ENCODE data around the gene NOS1AP. TPM values are rescaled to one million over a fixed set of nuclear protein-coding genes. Genes with fewer than 3 reads are reported as not detected.

The NOS1AP gene
- total RNA-seq, 1 donor from 2014 or later: 4.9 TPM

- Histone ChIP-seq H3K27ac (no peak overlapping the region), H3K4me1 (no peaks in the 10 kb centered on the region), H3K27me3 (no peaks in the 10 kb centered on the region), H3K4me3 (no peak overlapping the region), H3K9me3 (no peaks in the 10 kb centered on the region), H3K36me3 (no peaks in the 10 kb centered on the region)
- TF ChIP-seq CTCF (IDR thresholded peaks at IDR 0.05): no peak
- no peak for ATAC-seq
- DNase-seq: no peak
- intact Hi-C loops (cut with DNase I): no loop called here
Observed at GRCh38 chr1:162326559-162326958, 257.1 kb downstream of the NOS1AP start.

- Histone ChIP-seq H3K36me3 (no peaks in the 10 kb centered on the region), H3K27me3 (no peaks in the 10 kb centered on the region), H3K4me1 (no peaks in the 10 kb centered on the region), H3K9me3 (no peaks in the 10 kb centered on the region), H3K27ac (no peak overlapping the region), H3K4me3 (no peak overlapping the region)
- intact Hi-C loops (cut with DNase I): no loop called here
- TF ChIP-seq CTCF (IDR thresholded peaks at IDR 0.05): no peak
- no peak for DNase-seq
- peak; percentile 55 for ATAC-seq
Observed at GRCh38 chr1:162327144-162327787, 257.8 kb downstream of the NOS1AP start.

DNA sequence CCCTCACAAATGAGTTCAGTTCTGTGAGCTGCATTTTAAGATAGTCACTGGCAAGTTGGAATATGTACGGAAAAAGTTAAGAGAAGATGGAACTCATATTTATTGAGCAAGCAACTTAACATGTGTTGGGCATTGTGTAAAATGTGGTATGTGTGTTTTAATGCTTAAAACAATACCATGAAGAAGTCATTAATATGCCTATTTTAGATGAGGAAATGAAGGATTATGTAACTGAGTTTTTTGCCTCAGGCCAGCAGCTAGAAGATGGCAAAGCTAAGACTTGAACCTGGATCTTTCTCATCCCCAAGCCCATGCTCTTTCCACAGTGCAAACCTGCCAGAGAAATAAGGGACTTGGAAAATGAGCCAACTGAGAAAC lies 258.3 kb downstream of the NOS1AP start:
- ATAC-seq (peak; percentile 50), DNase-seq (no peak)
- no peak overlapping the region for H3K4me3 ChIP-seq
- H3K4me1 ChIP-seq: no peaks in the 10 kb centered on the region
- H3K27me3 ChIP-seq: no peaks in the 10 kb centered on the region
- intact Hi-C loops (cut with DNase I): no loop called here
- no peak for TF ChIP-seq CTCF (IDR thresholded peaks at IDR 0.05)
- no peaks in the 10 kb centered on the region for H3K9me3 ChIP-seq
- H3K27ac ChIP-seq: no peak overlapping the region
- no peaks in the 10 kb centered on the region for H3K36me3 ChIP-seq

GRCh38 chr1:162328512-162328911 lies 259.0 kb downstream of the NOS1AP start:
- DNase-seq (no peak), ATAC-seq (no peak)
- Histone ChIP-seq H3K4me3 (no peak overlapping the region), H3K27ac (no peak overlapping the region), H3K36me3 (no peaks in the 10 kb centered on the region), H3K9me3 (no peaks in the 10 kb centered on the region), H3K4me1 (no peaks in the 10 kb centered on the region), H3K27me3 (no peaks in the 10 kb centered on the region)
- intact Hi-C loops (cut with DNase I): no loop called here
- no peak for TF ChIP-seq CTCF (IDR thresholded peaks at IDR 0.05)

- no peak overlapping the region for H3K27ac ChIP-seq
- no peaks in the 10 kb centered on the region for H3K4me1 ChIP-seq
- no peak overlapping the region for H3K4me3 ChIP-seq
- intact Hi-C loops (cut with DNase I): no loop called here
- H3K36me3 ChIP-seq: no peaks in the 10 kb centered on the region
- ATAC-seq (no peak), DNase-seq (no peak)
- no peaks in the 10 kb centered on the region for H3K9me3 ChIP-seq
- TF ChIP-seq CTCF (IDR thresholded peaks at IDR 0.05): no peak
- H3K27me3 ChIP-seq: no peaks in the 10 kb centered on the region
Observed at GRCh38 chr1:162329826-162330225, 260.3 kb downstream of the NOS1AP start.

DNA sequence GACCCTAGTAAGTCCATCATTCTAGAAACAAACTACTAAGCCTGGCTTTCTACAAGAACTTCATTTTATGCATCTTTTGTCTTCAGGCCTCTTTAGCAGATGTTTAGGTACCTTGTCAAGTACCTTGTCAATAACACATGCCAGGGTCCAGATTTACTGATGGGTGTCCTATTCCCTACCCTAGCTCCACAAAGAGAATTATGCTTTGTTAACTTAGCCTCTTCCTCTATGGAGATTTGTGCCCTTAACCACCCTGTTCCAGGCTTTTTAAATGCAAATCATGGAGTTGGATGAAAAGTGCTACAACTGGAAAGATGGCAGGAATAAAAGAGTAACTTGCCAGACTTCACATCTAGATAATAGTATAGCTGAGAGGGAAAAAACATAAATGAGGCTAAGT lies 264.5 kb downstream of the NOS1AP start:
- H3K27me3 ChIP-seq: no peaks in the 10 kb centered on the region
- no peaks in the 10 kb centered on the region for H3K36me3 ChIP-seq
- H3K4me3 ChIP-seq: no peak overlapping the region
- no peaks in the 10 kb centered on the region for H3K9me3 ChIP-seq
- intact Hi-C loops (cut with DNase I): no loop called here
- DNase-seq (no peak), ATAC-seq (no peak)
- TF ChIP-seq CTCF (IDR thresholded peaks at IDR 0.05): no peak
- H3K4me1 ChIP-seq: no peaks in the 10 kb centered on the region
- H3K27ac ChIP-seq: no peak overlapping the region

Data from upper lobe of right lung (tissue), 1 donor.